Stimulated activated CD4-positive, alpha-beta T cell treated with anti-CD3 and anti-CD28 coated beads, Interleukin-4, amount 100 ng/mL, for 1 hour (primary cell): ENCODE results near the gene FAR2.
"Not testable (repeated sequence)": the region's sequence is repeated elsewhere in the genome, so short reads cannot be mapped to it uniquely, and the experiment has no call there.

Experiments used
- DNase-seq: peaks from one replicate; pipeline ENCODE4 v3.0.0-alpha.2; 2020

FAR2 gene

GRCh38 chr12:29155079-29155478 lies 6.0 kb downstream of the FAR2 start:
- no peak for DNase-seq

- no peak for DNase-seq
Measured at GRCh38 chr12:29157486-29157946, 8.4 kb downstream of the FAR2 start.

- no peak for DNase-seq
Measured at GRCh38 chr12:29158115-29158763, 9.2 kb downstream of the FAR2 start.

DNA sequence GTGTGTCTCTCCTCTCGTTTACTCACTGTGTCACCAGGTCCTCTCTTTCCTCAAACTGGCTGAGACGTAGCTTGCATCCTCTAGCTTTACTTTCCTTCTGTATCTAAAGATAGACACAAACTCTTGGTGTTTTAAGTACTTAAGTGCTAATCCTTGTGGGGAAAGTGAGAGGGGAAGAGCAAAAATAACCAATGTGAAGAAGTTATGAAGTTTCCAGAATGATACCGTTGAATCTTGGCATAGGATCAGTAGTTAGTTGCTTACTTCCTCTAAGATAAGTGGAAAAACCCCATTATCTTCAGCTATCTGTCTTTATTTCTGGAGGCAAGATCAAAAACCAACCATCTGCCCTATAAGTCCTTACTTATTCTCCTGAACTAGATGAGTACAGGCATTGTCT lies 10.6 kb downstream of the FAR2 start:
- DNase-seq, result no peak

DNA sequence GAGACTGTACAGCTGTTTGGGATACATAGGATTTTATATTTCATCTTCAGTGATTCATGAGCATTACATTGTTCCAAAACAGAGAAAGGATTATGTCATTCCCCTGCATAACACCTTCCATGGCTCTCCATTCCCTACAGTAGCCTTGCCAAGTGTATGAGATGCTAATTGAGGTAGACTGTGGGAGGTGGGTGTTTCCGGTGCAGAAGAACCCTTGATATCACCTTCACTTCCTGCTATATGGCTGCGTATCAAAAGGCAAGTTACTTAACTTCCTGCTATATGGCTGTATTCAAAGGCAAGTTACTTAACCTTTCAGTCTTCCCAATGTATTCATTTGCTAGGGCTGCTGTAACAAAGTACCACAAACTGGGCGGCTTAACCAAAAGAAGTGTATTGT lies 11.2 kb downstream of the FAR2 start:
- DNase-seq, result no peak

- DNase-seq, result no peak
Measured at GRCh38 chr12:29163146-29163545, 14.1 kb downstream of the FAR2 start.

- no peak for DNase-seq
Measured at GRCh38 chr12:29164477-29165393, 15.7 kb downstream of the FAR2 start.

DNA sequence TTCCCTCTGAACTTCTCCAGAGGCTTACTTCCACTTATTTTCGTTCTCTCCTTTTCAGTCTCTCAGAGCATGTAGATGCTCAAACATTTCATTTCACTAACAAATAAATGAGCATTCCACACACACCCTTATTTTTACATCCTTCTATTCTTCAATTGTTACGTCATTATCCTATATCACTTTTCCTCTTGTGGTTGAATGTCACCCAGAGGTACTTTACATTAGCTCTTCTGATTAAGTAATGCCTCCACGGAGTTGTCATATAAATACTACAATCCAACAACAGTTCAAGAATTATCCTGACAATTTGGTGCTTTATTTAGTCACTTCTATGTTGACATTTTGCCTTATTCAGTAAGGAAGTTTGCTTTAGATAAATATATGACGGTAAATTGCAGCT lies 18.4 kb downstream of the FAR2 start:
- no peak for DNase-seq

GRCh38 chr12:29167988-29168387 lies 18.9 kb downstream of the FAR2 start:
- DNase-seq, result no peak

DNA sequence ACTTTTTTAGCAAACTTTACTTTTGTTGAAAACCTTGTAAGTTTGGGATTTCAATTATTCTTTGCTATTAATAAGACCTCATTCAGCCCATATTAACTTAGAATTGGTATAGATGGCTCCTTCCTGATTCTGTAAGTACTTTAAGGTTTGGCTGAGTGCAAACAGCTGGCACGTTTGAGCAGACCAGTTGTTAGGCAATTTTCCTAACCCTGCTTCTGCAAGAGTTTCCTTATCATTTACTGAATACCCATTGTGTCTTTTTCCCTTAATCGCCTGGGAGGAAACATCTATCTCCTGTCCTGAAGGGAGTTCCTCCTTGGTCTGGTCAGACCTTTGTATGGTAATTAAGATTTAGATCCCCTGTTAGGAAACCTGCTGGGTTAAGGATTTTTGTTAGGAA lies 20.9 kb downstream of the FAR2 start:
- not testable (repeated sequence) for DNase-seq

- DNase-seq, result not testable (repeated sequence)
Measured at GRCh38 chr12:29170478-29171084, 21.5 kb downstream of the FAR2 start.

- no peak for DNase-seq
Measured at GRCh38 chr12:29171421-29172258, 22.6 kb downstream of the FAR2 start.

DNA sequence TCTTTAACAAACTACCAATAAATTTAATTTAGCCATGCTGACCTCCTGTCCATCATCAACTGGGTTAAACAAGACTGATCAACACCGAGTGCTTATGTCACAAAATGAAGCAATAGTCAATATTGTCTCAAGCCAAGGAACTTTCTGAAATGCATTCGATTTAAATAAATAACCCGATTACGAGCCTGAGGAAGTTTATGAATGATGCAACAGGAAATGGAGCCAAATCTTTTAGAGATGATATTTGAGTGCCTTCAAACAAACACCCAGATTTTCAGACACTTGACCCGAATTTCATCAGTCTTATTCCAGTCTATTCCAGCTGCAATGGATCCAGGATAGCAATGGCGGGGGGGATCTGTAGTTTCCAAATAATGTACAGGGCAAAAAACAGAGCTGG lies 27.9 kb downstream of the FAR2 start:
- DNase-seq, result no peak

- DNase-seq, result not testable (repeated sequence)
Measured at GRCh38 chr12:29182247-29182646, 33.2 kb downstream of the FAR2 start.

- no peak for DNase-seq
Measured at GRCh38 chr12:29187756-29188155, 38.7 kb downstream of the FAR2 start.

DNA sequence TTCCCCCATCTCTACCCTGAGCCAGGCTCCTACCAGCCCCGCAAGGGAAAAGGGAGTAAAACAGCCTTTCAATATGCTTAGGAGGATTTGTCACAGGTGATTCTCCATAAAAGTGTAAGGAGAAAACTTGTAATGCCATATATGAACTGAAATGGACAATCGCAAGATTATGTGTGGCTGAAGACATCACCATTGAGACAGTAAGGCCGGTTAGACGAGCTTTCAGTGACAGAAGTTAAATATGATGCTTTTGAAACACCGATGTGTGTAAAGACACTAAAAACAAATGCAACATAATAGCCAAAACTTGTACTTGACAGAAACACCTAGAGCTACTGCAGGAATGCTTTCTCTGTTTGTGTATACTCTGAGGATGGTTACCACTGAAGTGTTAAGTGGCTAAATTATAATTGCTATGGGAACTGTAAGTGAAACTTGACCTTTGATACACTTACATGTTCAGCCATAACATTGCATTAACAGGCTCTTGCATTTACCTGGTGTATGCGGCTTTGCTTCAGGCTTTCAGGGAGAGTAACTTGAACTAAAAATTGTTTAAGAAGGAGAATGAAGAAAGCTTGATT lies 42.3 kb downstream of the FAR2 start:
- DNase-seq, result no peak

DNA sequence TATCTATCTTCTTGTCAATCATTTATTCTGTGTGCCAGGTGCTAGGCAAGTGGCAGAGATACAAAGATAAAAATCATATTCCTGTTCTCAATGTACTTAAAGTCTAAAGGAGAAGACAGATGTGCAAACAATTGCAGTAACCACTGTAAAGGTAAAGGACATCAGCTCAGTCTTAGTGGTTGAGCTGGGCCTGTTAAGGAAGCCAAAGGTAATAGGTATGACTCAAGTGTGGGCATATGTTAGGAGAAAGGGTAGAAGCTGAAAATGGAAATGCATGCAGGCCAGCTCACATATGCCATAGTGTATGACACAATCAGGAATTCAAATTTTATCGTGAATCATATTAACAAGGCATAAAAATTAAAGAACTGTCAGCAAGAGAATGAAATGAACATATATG lies 49.8 kb downstream of the FAR2 start:
- no peak for DNase-seq

DNA sequence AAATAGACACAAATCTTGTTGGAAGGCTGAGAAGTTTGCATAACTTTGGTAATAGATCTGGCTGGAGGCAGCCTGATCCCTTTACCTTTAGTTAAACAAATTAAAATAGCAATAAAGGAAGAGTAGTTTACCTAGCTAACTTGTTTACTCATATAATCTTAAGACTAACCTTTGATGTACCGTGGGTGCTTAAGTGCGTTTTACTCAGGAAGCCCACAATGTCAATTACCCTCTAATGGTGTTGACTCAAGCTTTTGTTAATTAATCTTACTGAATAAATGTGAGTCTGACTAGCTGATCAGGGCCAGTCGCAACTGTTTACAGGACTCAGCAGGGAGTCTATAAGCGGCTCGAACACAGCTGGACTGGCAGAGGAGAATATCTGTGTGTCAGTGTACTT lies 51.5 kb downstream of the FAR2 start:
- no peak for DNase-seq

- no peak for DNase-seq
Measured at GRCh38 chr12:29201296-29201695, 52.2 kb downstream of the FAR2 start.

DNA sequence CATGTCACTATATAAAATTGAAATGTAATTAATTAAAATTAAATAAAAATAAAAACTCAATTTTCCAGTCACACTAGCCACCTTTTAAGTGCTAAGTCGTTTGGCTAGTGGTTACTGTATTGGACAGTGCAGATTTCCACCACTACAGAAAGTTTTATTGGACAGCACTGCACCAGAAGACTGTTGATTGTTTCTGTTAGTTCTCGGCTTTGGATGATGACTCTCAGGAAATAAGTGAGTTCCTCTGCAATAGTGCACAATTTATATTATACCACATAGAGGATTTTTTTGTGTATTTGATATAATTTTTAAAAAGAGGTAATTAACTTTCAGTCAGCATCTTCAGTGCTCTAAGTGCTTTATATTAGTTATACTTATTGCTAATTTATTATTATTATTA lies 52.7 kb downstream of the FAR2 start:
- DNase-seq, result no peak

DNA sequence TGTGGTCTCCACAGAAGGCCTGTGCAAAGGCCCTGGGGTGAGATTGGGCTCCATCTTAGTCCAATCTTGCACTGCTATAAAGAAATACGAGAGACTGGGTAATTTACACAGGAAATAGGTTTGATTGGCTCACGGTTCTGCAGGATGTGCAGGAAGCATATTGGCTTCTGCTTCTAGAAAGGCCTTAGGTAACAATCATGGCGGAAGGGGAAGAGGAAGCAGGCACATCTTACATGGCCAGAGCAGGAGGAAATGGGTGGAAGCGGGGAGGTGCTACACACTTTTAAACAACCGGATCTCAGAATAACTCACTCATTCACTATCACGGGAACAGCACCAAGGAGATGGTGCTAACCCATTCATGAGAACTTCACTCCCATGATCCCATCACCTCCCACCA lies 55.4 kb downstream of the FAR2 start:
- DNase-seq, result no peak

DNA sequence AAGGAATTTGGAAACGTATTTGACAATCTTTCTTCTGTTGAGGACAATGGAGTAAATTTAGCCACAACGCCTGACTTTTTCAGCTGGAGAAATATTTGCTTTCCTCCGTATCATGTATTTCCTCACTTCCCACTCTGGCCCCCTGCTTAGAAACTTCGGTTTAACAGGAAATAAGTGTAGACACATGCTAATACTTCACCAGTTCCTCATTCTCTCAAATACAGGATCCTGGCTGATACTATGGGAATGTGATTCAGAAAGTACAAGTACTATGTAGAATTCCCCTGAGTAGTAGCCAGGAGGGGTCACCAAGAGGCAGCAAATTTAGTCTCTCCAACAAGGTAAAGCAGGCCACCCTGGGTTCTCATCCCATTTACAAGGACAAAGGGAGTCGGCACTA lies 58.0 kb downstream of the FAR2 start:
- DNase-seq, result no peak

- DNase-seq, result no peak
Measured at GRCh38 chr12:29208060-29208459, 59.0 kb downstream of the FAR2 start.
